Progenitor cell of endocrine pancreas (in vitro differentiated cells): ENCODE results near the gene DSCAML1. TPM values are rescaled to one million over a fixed set of nuclear protein-coding genes. Genes with fewer than 3 reads are reported as not detected.
A peak's percentile ranks its signal among the peaks of the same experiment; 100 is the strongest.

Experiments used
- DNase-seq: peaks from one replicate; pipeline ENCODE4 v3.0.0; 2021; ENCODE audit warnings: low spot score; ENCODE audit not compliant: unreplicated experiment
- H3K27ac Mint-ChIP-seq: 2 replicates; pipeline ENCODE4 v1.8.0; 2021; ENCODE audit warnings: mild to moderate bottlenecking, moderate library complexity, mixed read lengths
- H3K27me3 Mint-ChIP-seq: 2 replicates; pipeline ENCODE4 v1.8.0; 2021; ENCODE audit warnings: mixed read lengths
- H3K36me3 Mint-ChIP-seq: 2 replicates; pipeline ENCODE4 v1.8.0; 2022; ENCODE audit warnings: mixed read lengths; ENCODE audit not compliant: insufficient read depth
- H3K4me1 Mint-ChIP-seq: 2 replicates; pipeline ENCODE4 v1.8.0; 2021; ENCODE audit warnings: low read depth, mixed read lengths
- H3K4me3 Mint-ChIP-seq: 2 replicates; pipeline ENCODE4 v1.8.0; 2021; ENCODE audit warnings: low read depth, mild to moderate bottlenecking, moderate library complexity, mixed read lengths
- H3K9me3 Mint-ChIP-seq: 2 replicates; pipeline ENCODE4 v1.8.0; 2021; ENCODE audit warnings: low read depth, mixed read lengths
- CTCF ChIP-seq: fragments of 200-600 bp; sonication (generic); IDR thresholded peaks from one replicate; pipeline ENCODE4 v1.5.0; 2021; ENCODE audit warnings: antibody characterized with exemption, mild to moderate bottlenecking; ENCODE audit not compliant: unreplicated experiment
- total RNA-seq: library from RNA; stranded (reverse); gene quantifications from 2 replicates; pipeline ENCODE4 v1.2.1, GENCODE V29; 2021

DSCAML1 gene
- total RNA-seq, 1 donor from 2014 or later: 2.7 TPM

GRCh38 chr11:117461396-117462182, 335.4 kb downstream of the DSCAML1 start:
- Mint-ChIP-seq H3K27ac (peak overlapping the region; percentile 31), H3K27me3 (peaks cover 31% of the 10 kb centered on the region), H3K4me1 (peaks cover 12% of the 10 kb centered on the region), H3K36me3 (no peaks in the 10 kb centered on the region), H3K9me3 (no peaks in the 10 kb centered on the region), H3K4me3 (no peak overlapping the region)
- TF ChIP-seq CTCF: no peak
- no peak for DNase-seq

GRCh38 chr11:117459979-117460300, 337.1 kb downstream of the DSCAML1 start:
- no peak for DNase-seq
- H3K4me3 Mint-ChIP-seq: no peak overlapping the region
- peaks cover 4% of the 10 kb centered on the region for H3K9me3 Mint-ChIP-seq
- H3K4me1 Mint-ChIP-seq: peaks cover 12% of the 10 kb centered on the region
- H3K36me3 Mint-ChIP-seq: peaks cover 3% of the 10 kb centered on the region
- H3K27ac Mint-ChIP-seq: peak overlapping the region; percentile 19
- TF ChIP-seq CTCF: no peak
- peaks cover 34% of the 10 kb centered on the region for H3K27me3 Mint-ChIP-seq

- H3K36me3 Mint-ChIP-seq: peaks cover 4% of the 10 kb centered on the region
- peaks cover 32% of the 10 kb centered on the region for H3K27me3 Mint-ChIP-seq
- H3K27ac Mint-ChIP-seq: no peak overlapping the region
- DNase-seq: no peak
- TF ChIP-seq CTCF: no peak
- peaks cover 12% of the 10 kb centered on the region for H3K4me1 Mint-ChIP-seq
- H3K9me3 Mint-ChIP-seq: peaks cover 7% of the 10 kb centered on the region
- H3K4me3 Mint-ChIP-seq: no peak overlapping the region
Observed at GRCh38 chr11:117459123-117459978, 337.7 kb downstream of the DSCAML1 start.

- H3K27me3 Mint-ChIP-seq: peaks cover 23% of the 10 kb centered on the region
- no peak for DNase-seq
- no peak for TF ChIP-seq CTCF
Observed at GRCh38 chr11:117458275-117459122, 338.5 kb downstream of the DSCAML1 start.

GRCh38 chr11:117457835-117458234, 339.2 kb downstream of the DSCAML1 start:
- Mint-ChIP-seq H3K4me1 (peaks cover 12% of the 10 kb centered on the region), H3K36me3 (peaks cover 6% of the 10 kb centered on the region), H3K27ac (no peak overlapping the region), H3K27me3 (peaks cover 22% of the 10 kb centered on the region), H3K4me3 (no peak overlapping the region), H3K9me3 (peaks cover 20% of the 10 kb centered on the region)
- DNase-seq: no peak
- peak; percentile 19 for TF ChIP-seq CTCF

More at GRCh38 chr11:117458275-117459122, 338.5 kb downstream of the DSCAML1 start:
- Mint-ChIP-seq H3K4me1 (peaks cover 12% of the 10 kb centered on the region), H3K9me3 (peaks cover 16% of the 10 kb centered on the region), H3K27ac (no peak overlapping the region), H3K36me3 (peaks cover 6% of the 10 kb centered on the region), H3K4me3 (no peak overlapping the region)
